GM11168 (cell line): ENCODE data around the gene ESF1.

Experiments used
- in situ Hi-C: fragments of 300-500 bp; cut with MboI; formaldehyde crosslinking; loops from one replicate; pipeline ENCODE4 v1.12.0; 2022; ENCODE audit warnings: low sequenced_read_pairs; ENCODE audit not compliant: unreplicated experiment

ESF1 gene

GRCh38 chr20:13790708-13791107, 6.0 kb upstream of the ESF1 start:
- in situ Hi-C loops = no loop called here

DNA sequence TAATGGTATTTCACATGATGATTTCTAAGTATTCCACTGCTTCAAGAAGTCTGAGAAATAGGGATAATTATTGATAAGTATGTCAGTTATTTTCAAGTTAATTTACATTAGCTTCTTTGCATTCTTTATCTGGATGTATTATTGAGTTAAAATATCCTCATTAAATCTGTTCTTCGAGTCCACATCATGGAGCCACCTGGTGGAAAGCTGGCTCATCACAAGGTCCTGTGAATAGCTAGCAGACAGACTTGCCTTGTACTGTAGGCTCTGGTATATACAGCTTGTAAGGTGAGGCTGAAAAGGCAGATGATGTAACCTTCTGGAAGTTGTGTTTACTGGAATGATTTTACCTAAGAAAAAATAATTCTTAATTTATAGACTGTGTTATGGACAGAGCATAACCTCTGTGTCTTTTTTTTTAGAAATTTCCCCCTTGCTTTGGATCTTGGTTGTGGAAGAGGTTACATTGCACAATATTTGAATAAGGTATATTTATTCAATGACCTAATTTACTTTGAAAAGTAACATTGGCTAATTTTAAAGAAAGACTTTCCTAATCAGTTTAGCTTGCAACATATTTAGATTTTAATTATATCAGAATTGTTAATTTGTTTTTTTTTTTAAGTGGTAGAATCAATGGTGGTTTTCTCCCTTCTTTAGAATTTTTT, 3.6 kb upstream of the ESF1 start:
- in situ Hi-C loops = no loop called here

- in situ Hi-C loops = no loop called here
Measured at GRCh38 chr20:13786143-13786828, 1.6 kb upstream of the ESF1 start.

- in situ Hi-C loops = no loop called here
Measured at GRCh38 chr20:13784271-13784892, 337 bp downstream of the ESF1 start.

- in situ Hi-C loops = no loop called here
Measured at GRCh38 chr20:13783528-13783927, 1.2 kb downstream of the ESF1 start.

- in situ Hi-C loops = no loop called here
Measured at GRCh38 chr20:13778827-13779226, 5.9 kb downstream of the ESF1 start.

DNA sequence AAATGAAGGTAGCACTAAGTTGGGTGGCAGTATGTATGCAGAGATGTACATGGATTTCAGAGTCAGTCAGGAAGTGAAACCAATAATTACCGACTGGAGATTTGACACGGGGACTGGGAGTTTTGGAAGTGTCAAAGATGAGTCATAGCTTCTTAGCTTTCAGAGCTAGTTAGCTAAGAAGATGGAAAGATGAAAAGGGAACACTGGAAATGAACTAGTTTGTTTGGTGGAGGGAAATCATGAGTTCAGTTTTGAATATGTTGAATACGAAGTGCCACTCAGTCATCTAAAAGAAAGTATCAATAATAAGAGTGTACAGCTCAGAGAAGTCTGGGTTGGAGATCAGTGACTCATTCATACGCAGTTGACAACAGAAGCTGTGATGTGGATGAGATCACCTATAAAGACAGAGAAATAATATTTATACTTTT, 7.5 kb downstream of the ESF1 start:
- in situ Hi-C loops = no loop called here

DNA sequence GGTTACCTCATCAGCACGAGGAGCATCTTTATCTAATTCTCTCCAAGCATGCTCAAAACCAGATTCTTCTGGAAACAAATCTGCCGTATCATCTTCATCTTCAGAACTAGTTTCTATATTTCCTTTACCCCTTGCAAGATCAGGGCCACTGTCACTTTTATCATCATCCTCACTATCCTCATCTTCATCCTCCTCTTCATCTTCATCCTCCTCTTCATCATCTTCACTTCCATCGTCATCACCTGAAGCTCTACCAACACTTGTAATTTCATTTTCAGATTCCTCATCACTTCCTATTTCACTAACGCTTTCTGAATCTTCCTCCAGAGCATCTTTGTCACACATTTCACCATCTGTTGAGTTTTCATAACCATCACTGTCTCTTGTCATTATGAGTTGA, 8.9 kb downstream of the ESF1 start:
- in situ Hi-C loops = no loop called here

DNA sequence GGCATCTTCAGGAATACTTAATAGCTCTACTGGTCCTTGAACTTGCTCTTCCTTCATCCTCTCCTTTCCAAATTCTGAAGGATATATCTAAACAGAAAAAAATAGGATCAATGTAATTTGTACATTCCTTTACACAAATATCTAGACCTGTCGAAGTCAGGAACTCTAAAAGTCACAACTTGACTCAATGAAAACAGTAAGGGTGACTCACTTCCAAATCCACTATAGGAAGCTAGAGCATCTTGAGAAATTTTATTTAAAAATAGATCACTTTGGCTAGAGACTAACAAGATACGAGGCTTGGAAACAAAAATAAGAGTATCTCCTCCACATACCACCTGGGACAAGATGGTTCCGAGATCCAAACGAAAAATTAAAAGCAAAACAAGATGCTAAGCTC, 12.2 kb downstream of the ESF1 start:
- in situ Hi-C loops = loop anchor here (25.0 kb wide), 1 partner anchor 660 kb away; no protein-coding TSS in a partner anchor

DNA sequence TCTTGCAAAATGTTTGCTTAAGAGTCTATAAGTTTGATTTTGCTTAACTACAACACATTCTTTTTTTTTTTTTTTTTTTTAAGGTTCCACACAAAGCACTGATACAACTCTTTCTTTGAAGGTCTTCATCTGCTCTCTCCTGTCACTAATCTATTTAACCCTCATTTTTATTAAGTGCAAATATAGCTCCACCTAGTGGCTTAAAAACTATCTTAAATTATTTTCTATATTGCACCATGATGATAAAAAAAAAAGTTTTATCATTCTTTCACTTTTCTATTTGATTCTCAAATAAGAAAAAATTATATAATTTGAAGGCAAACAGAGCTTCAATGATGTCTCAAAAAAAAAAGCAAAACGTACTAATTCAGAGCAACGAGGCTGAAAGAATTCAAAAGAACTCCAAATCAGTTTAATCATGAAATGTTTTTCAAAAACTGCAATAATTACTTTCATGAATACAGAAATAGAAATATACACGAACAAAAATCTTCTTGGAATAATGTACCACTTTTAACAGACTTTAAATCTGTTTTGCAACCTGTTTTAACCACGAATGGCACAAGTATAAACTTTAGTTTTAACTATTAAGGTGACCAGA, 12.8 kb downstream of the ESF1 start:
- in situ Hi-C loops = loop anchor here (25.0 kb wide), 1 partner anchor 660 kb away; no protein-coding TSS in a partner anchor

- in situ Hi-C loops = loop anchor here (25.0 kb wide), 1 partner anchor 658 kb away; no protein-coding TSS in a partner anchor
Measured at GRCh38 chr20:13770141-13770540, 14.6 kb downstream of the ESF1 start.

- in situ Hi-C loops = loop anchor here (25.0 kb wide), 1 partner anchor 654 kb away; no protein-coding TSS in a partner anchor
Measured at GRCh38 chr20:13765868-13766416, 18.8 kb downstream of the ESF1 start.

GRCh38 chr20:13765299-13765698, 19.4 kb downstream of the ESF1 start:
- in situ Hi-C loops = loop anchor here (25.0 kb wide), 1 partner anchor 653 kb away; no protein-coding TSS in a partner anchor

DNA sequence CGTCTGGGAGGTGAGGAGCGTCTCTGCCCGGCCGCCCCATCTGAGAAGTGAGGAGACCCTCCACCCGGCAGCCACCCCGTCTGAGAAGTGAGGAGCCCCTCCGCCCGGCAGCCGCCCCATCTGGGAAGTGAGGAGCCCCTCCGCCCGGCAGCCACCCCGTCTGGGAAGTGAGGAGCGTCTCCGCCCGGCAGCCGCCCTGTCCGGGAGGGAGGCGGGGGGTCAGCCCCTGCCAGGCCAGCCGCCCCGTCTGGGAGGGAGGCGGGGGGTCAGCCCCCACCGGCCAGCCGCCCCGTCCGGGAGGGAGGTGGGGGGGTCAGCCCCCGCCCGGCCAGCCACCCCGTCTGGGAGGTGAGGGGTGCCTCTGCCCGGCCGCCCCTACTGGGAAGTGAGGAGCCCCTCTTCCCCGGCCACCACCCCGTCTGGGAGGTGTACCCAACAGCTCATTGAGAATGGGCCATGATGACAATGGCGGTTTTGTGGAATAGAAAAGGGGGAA, 24.2 kb downstream of the ESF1 start:
- in situ Hi-C loops = loop anchor here (25.0 kb wide), 1 partner anchor 648 kb away; no protein-coding TSS in a partner anchor

GRCh38 chr20:13758884-13759283, 25.8 kb downstream of the ESF1 start:
- in situ Hi-C loops = loop anchor here (25.0 kb wide), 1 partner anchor 647 kb away; no protein-coding TSS in a partner anchor

- in situ Hi-C loops = loop anchor here (25.0 kb wide), 1 partner anchor 644 kb away; no protein-coding TSS in a partner anchor
Measured at GRCh38 chr20:13756551-13756950, 28.2 kb downstream of the ESF1 start.

DNA sequence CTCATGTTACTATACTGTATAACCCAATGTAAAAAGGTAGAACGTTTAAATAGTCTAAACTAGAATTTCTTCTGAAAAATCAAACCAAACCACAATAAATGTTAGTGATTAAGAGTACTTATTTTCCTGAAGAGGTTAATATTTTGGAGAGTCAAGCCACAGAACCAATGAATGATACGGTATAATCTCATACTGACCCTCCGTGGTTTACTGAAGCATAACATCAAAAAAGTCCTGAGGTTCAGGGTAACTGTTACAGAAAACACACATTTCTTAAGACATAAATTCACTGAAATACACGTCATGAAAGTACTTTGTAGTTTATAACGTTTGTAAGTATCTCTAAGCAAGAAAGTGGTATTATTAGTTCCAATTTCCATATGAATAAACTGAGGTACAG, 28.9 kb downstream of the ESF1 start:
- in situ Hi-C loops = loop anchor here (25.0 kb wide), 1 partner anchor 644 kb away; no protein-coding TSS in a partner anchor

DNA sequence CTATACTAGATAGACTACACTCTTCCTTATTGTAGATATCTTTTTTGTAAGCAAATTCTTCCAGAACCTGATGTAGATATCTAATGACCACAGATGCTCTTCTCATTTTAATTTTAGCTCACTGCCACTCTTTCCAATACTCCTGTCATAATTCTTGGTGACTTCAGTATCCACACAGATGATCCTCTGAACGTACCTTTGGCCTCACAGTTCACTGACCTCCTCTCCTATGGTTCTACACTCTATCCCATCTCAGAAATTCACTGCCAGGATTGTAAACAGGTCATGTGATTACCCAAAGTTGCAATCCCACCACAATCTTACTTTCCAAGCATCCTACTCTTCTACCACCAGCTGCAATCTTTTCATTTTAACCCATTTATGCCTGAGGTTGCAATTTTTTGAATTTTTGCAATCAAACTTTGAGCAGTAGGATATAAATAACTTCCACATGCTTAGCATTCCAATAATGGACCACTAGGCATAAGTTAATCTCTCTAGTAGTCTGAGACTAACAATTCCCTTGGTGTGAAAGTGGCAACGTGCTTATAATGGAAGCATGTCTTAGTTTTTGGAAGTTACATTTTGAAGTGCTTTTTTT, 31.2 kb downstream of the ESF1 start:
- in situ Hi-C loops = loop anchor here (25.0 kb wide), 1 partner anchor 641 kb away; no protein-coding TSS in a partner anchor

GRCh38 chr20:13749811-13750210, 34.9 kb downstream of the ESF1 start:
- in situ Hi-C loops = loop anchor here (25.0 kb wide), 1 partner anchor 638 kb away; no protein-coding TSS in a partner anchor
